Fibroblast of villous mesenchyme (primary cell): ENCODE results near the gene RAB15. TPM values are rescaled to one million over a fixed set of nuclear protein-coding genes. Genes with fewer than 3 reads are reported as not detected.

Experiments used
- DNase-seq: peaks from one replicate; pipeline ENCODE4 v3.0.0-alpha.2; 2010; ENCODE audit warnings: low read depth
- H3K4me3 ChIP-seq: 2 replicates; pipeline ENCODE4 v1.5.1; 2011; ENCODE audit warnings: low read depth, mild to moderate bottlenecking, low read length
- CTCF ChIP-seq: IDR thresholded peaks from 2 replicates; pipeline ENCODE4 v1.5.1; 2012; ENCODE audit warnings: low read depth, mild to moderate bottlenecking, low read length; ENCODE audit not compliant: insufficient read depth
- total RNA-seq: library from RNA; depleted of rRNA; stranded (reverse); fragments of >200 nt; gene quantifications from 2 replicates; pipeline ENCODE4 v1.2.3, GENCODE V29; 2012

RAB15 gene
- total RNA-seq, 1 donor = 3.5 TPM

GRCh38 chr14:64958743-64959142, 13.4 kb downstream of the RAB15 start:
- DNase-seq = no peak
- no peak for TF ChIP-seq CTCF
- H3K4me3 ChIP-seq = no peak overlapping the region

- no peak for DNase-seq
- TF ChIP-seq CTCF = no peak
- H3K4me3 ChIP-seq = no peak overlapping the region
Observed at GRCh38 chr14:64958201-64958600, 13.9 kb downstream of the RAB15 start.

GRCh38 chr14:64956697-64957406, 15.3 kb downstream of the RAB15 start:
- DNase-seq = no peak
- no peak overlapping the region for H3K4me3 ChIP-seq
- no peak for TF ChIP-seq CTCF

GRCh38 chr14:64955297-64955696, 16.8 kb downstream of the RAB15 start:
- no peak for TF ChIP-seq CTCF
- no peak for DNase-seq
- no peak overlapping the region for H3K4me3 ChIP-seq

- no peak for DNase-seq
- no peak overlapping the region for H3K4me3 ChIP-seq
- TF ChIP-seq CTCF = no peak
Observed at GRCh38 chr14:64954491-64955240, 17.5 kb downstream of the RAB15 start.

GRCh38 chr14:64953661-64954060, 18.5 kb downstream of the RAB15 start:
- no peak overlapping the region for H3K4me3 ChIP-seq
- no peak for TF ChIP-seq CTCF
- DNase-seq = no peak

- no peak for TF ChIP-seq CTCF
- no peak overlapping the region for H3K4me3 ChIP-seq
- no peak for DNase-seq
Observed at GRCh38 chr14:64953310-64953654, 18.9 kb downstream of the RAB15 start.
